Endothelial cell of umbilical vein (primary cell): ENCODE data around the gene PTPRCAP. TPM values are rescaled to one million over a fixed set of nuclear protein-coding genes. Genes with fewer than 3 reads are reported as not detected.

Source experiments
- BruUV-seq: library from RNA; stranded (reverse); fragments of 400-500 nt; replicated peaks from 2 replicates; lab custom pipeline; 2021; lab: Mats Ljungman, UMichigan
- CTCF ChIA-PET: fragments of 300-600, 350-600 bp; sonication (Branson Sonifier 250); formaldehyde crosslinking; loops from one replicate; lab custom pipeline; 2021; ENCODE audit warnings: antibody characterized with exemption, inconsistent platforms; lab: Charles Lee
- POLR2A ChIA-PET: fragments of 300-600, 350-600 bp; sonication (Branson Sonifier 250); formaldehyde crosslinking; loops from one replicate; lab custom pipeline; 2021; ENCODE audit warnings: antibody characterized with exemption, inconsistent platforms; lab: Charles Lee
- DNase-seq: peaks from one replicate; pipeline ENCODE4 v3.0.0-alpha.2; 2011; ENCODE audit warnings: low read depth, low spot score
- FAIRE-seq: peaks from 2 replicates; lab custom pipeline; 2011; peaks lifted over from hg19 to GRCh38; lab: Jason Lieb, UNC
- H2AFZ ChIP-seq: 2 replicates; pipeline ENCODE4 v1.6.0; 2012; ENCODE audit warnings: low read depth, low read length, control low read depth, inconsistent platforms
- H3K27ac ChIP-seq: 2 replicates; pipeline ENCODE4 v1.5.1; 2011; ENCODE audit warnings: low read depth, mild to moderate bottlenecking, control low read depth, low read length, moderate library complexity; ENCODE audit not compliant: insufficient read depth
- H3K27me3 ChIP-seq, 2 experiments: 2 replicates each; pipeline versions ENCODE4 v1.6.0 to v1.6.1; 2011; ENCODE audit warnings: low read length in 2 of 2, mixed read lengths in 1 of 2; ENCODE audit not compliant: control insufficient read depth in 2 of 2, insufficient read depth in 2 of 2
- H3K36me3 ChIP-seq, 2 experiments: 2 replicates in 1 of 2; 3 replicates in 1 of 2; pipeline ENCODE4 v1.5.1; 2011; ENCODE audit warnings: low read length in 2 of 2, mild to moderate bottlenecking in 1 of 2, moderate library complexity in 1 of 2; ENCODE audit not compliant: control insufficient read depth in 2 of 2, insufficient read depth in 2 of 2; ENCODE audit errors: extremely low read depth in 1 of 2
- H3K4me1 ChIP-seq: 3 replicates; pipeline ENCODE4 v1.5.1; 2011; ENCODE audit warnings: mild to moderate bottlenecking, low read length; ENCODE audit not compliant: control insufficient read depth, insufficient read depth; ENCODE audit errors: extremely low read depth
- H3K4me2 ChIP-seq: 2 replicates; pipeline ENCODE4 v1.6.1; 2011; ENCODE audit warnings: low read length, control low read depth, mixed read lengths; ENCODE audit not compliant: insufficient read depth
- H3K4me3 ChIP-seq, 3 experiments: fragments of 200-600 bp in 1 of 3; sonication (generic), shearing (Covaris generic) in 1 of 3; replicated peaks in 1 of 3; 2 replicates each; pipeline ENCODE4 v1.5.1; 2011 to 2016; ENCODE audit warnings: control low read depth in 3 of 3, low read length in 3 of 3, mild to moderate bottlenecking in 2 of 3, inconsistent platforms in 1 of 3, low read depth in 1 of 3, moderate library complexity in 1 of 3; ENCODE audit not compliant: insufficient read depth in 1 of 3
- H3K79me2 ChIP-seq: 2 replicates; pipeline ENCODE4 v1.6.0; 2012; ENCODE audit warnings: low read length, inconsistent platforms; ENCODE audit not compliant: control insufficient read depth, insufficient read depth
- H3K9ac ChIP-seq: replicated peaks from 2 replicates; pipeline ENCODE3; 2011; ENCODE audit warnings: low read length, control low read depth; ENCODE audit not compliant: insufficient read depth; ENCODE audit errors: extremely low read depth
- H3K9me1 ChIP-seq: replicated peaks from 3 replicates; pipeline ENCODE4 v1.6.0; 2011; ENCODE audit warnings: mild to moderate bottlenecking, low read length; ENCODE audit not compliant: control insufficient read depth, insufficient read depth; ENCODE audit errors: extremely low read depth
- H3K9me3 ChIP-seq: replicated peaks from 2 replicates; pipeline ENCODE4 v1.5.1; 2012; ENCODE audit warnings: low read length, inconsistent platforms; ENCODE audit not compliant: control insufficient read depth, insufficient read depth
- H4K20me1 ChIP-seq: replicated peaks from 2 replicates; pipeline ENCODE3; 2011; ENCODE audit warnings: mild to moderate bottlenecking, low read length; ENCODE audit not compliant: control insufficient read depth, insufficient read depth; ENCODE audit errors: extremely low read depth
- CTCF ChIP-seq, 2 donors: IDR thresholded peaks; 1 replicate in 1 of 2; 2 replicates in 1 of 2; pipeline ENCODE4 v1.5.1; 2011; ENCODE audit warnings: low read length in 2 of 2, mild to moderate bottlenecking in 2 of 2, moderate library complexity in 2 of 2, control low read depth in 1 of 2, inconsistent platforms in 1 of 2, low read depth in 1 of 2; ENCODE audit not compliant: insufficient read depth in 1 of 2; ENCODE audit errors: extremely low read depth in 1 of 2
- EZH2 ChIP-seq: IDR thresholded peaks from 2 replicates; pipeline ENCODE4 v1.6.1; 2012; ENCODE audit warnings: borderline replicate concordance, low read depth, mild to moderate bottlenecking, moderate library complexity, low read length, inconsistent platforms; ENCODE audit not compliant: severe bottlenecking
- FOS ChIP-seq: IDR thresholded peaks from 2 replicates; pipeline ENCODE4 v1.6.1; 2011; ENCODE audit warnings: mild to moderate bottlenecking, low read length, moderate library complexity, borderline replicate concordance; ENCODE audit not compliant: insufficient read depth
- GATA2 ChIP-seq: IDR thresholded peaks from 2 replicates; pipeline ENCODE4 v1.7.0; 2011; ENCODE audit warnings: low read depth, mild to moderate bottlenecking, moderate library complexity, mixed read lengths, low read length; ENCODE audit not compliant: insufficient read length, insufficient read depth
- JUN ChIP-seq: IDR thresholded peaks from 2 replicates; pipeline ENCODE4 v1.6.1; 2011; ENCODE audit warnings: borderline replicate concordance, low read depth; ENCODE audit not compliant: insufficient read length, insufficient read depth
- MAX ChIP-seq: IDR thresholded peaks from 2 replicates; pipeline ENCODE4 v1.6.1; 2011; ENCODE audit not compliant: insufficient read depth, insufficient read length
- MYC ChIP-seq: IDR thresholded peaks from one replicate; pipeline ENCODE4 v1.6.1; 2011; ENCODE audit warnings: mild to moderate bottlenecking, low read depth, low read length
- POLR2A ChIP-seq: IDR thresholded peaks from 2 replicates; pipeline ENCODE4 v1.6.1; 2012; ENCODE audit warnings: low read depth, mild to moderate bottlenecking, control low read depth, low read length
- POLR2AphosphoS5 ChIP-seq: IDR thresholded peaks from 2 replicates; pipeline ENCODE4 v1.6.1; 2012; ENCODE audit warnings: low read depth, mild to moderate bottlenecking, control low read depth, low read length, moderate library complexity; ENCODE audit not compliant: insufficient read depth
- dilution Hi-C: fragments of 300-500 bp; cut with MboI; formaldehyde crosslinking; loops from one replicate; pipeline ENCODE4 v1.15.0; 2019; ENCODE audit warnings: low sequenced_read_pairs; ENCODE audit not compliant: extremely low pct_ligation_motif_present
- intact Hi-C: fragments of 100-400 bp; cut with micrococcal nuclease; formaldehyde crosslinking; loops from one replicate; pipeline ENCODE4 v1.10.0; 2022
- polyA plus RNA-seq, 4 experiments: library from polyadenylated mRNA; depleted of rRNA in 3 of 4; stranded (reverse) in 3 of 4; unstranded in 1 of 4; fragments of >200 nt; gene quantifications; 2 replicates each; pipeline versions ENCODE4 v1.2.1 to v1.2.3, GENCODE V29; 2011 to 2012; ENCODE audit warnings: missing spikeins in 1 of 4
- total RNA-seq: library from RNA; stranded (reverse); gene quantifications from 2 replicates; pipeline ENCODE4 v1.2.3, GENCODE V29; 2021

The PTPRCAP gene
- total and polyA plus RNA-seq, 2 donors (not counting 3 experiments of a cell fraction or from before 2014, with no cell fraction given), result 3.6 TPM; not detected in 1

GRCh38 chr11:67436459-67437081 lies 912 bp downstream of the PTPRCAP start:
- peaks cover 0 to 46% of the 10 kb centered on the region in 2 experiments for H3K36me3 ChIP-seq
- ChIA-PET CTCF (interaction anchor here (1.6 kb wide), 1 partner anchor 35 kb away, joined by 9 read pairs; the partner anchor contains the start of gene PPP1CA), POLR2A (interaction anchor here (0.6 kb wide), 1 partner anchor 24 kb away, joined by 6 read pairs; no protein-coding TSS in a partner anchor)
- no peaks in the 10 kb centered on the region for H3K27me3 ChIP-seq
- H4K20me1 ChIP-seq, result no peaks in the 10 kb centered on the region
- intact Hi-C loops, result loop anchor here (1.0 kb wide), 1 partner anchor 34 kb away; no protein-coding TSS in a partner anchor
- DNase-seq (no peak), FAIRE-seq (no peak)
- H3K9me3 ChIP-seq, result no peaks in the 10 kb centered on the region
- no peak overlapping the region for H3K27ac ChIP-seq
- H3K9ac ChIP-seq, result no peak overlapping the region
- no peak for TF ChIP-seq FOS
- no peak for TF ChIP-seq CTCF (IDR thresholded peaks at IDR 0.05; ENCODE audit: extremely low read depth in 1 of 2, insufficient read depth in 1 of 2, low read depth in 1 of 2, low read length in 2 of 2)
- no peak for TF ChIP-seq GATA2
- no peak for TF ChIP-seq EZH2
- no peak for TF ChIP-seq POLR2A
- no peak for TF ChIP-seq POLR2AphosphoS5
- TF ChIP-seq JUN, result no peak
- no peak for TF ChIP-seq MAX
- no peak for TF ChIP-seq MYC
- H2AFZ ChIP-seq, result no peak overlapping the region
- H3K79me2 ChIP-seq, result no peaks in the 10 kb centered on the region
- dilution Hi-C loops, result no loop called here
- H3K4me2 ChIP-seq, result no peak overlapping the region
- H3K4me3 ChIP-seq, result no peak overlapping the region
- no peaks in the 10 kb centered on the region for H3K4me1 ChIP-seq
- BruUV-seq, result no TSS peak
- H3K9me1 ChIP-seq, result no peaks in the 10 kb centered on the region
